ENCODE measurements around the gene AGBL1. TPM values are rescaled to one million over a fixed set of nuclear protein-coding genes. Genes with fewer than 3 reads are reported as not detected.

AGBL1 gene
- total RNA-seq, 1 donor from 2014 or later = not detected

DNA sequence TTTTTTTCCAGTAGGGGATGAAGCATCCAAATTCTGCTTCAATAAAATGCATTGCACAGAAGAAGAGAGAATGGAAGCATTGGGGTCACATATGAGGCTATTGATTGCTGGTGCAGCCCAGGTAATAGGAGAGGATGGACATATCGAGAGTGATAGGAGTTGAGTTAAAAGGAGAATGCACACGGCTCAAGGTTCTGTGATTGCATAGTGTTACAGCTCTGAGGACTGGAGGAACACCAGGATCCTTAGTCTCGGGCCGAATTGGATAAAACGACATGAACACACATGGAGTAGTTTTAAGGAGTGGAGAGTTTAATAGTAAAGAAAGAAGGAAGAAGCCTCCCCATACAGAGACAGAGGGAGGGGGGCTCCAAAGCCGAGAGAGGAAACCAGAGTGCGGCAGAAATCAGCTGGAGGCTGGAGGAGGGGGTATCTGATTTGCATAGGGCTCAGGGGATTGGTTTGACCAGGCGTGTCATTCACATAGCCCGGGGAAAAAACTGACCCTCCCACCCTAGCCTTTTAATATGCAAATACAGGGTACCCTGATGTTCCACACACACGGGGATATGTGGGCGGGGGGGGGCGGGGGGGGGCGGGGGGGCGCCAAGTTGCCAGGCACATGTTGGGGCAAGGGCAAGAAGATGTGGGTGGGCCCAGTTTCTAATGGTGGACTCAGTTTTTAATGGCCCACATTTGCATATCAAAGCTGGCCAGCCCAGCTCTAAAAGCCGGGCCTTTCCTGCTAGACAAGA is 156.9 kb downstream of the AGBL1 start:
- DNase-seq (ENCODE audit: low spot score) = no peak

GRCh38 chr15:86237111-86237500 is 157.4 kb downstream of the AGBL1 start:
- no peak for DNase-seq (ENCODE audit: low spot score)

DNA sequence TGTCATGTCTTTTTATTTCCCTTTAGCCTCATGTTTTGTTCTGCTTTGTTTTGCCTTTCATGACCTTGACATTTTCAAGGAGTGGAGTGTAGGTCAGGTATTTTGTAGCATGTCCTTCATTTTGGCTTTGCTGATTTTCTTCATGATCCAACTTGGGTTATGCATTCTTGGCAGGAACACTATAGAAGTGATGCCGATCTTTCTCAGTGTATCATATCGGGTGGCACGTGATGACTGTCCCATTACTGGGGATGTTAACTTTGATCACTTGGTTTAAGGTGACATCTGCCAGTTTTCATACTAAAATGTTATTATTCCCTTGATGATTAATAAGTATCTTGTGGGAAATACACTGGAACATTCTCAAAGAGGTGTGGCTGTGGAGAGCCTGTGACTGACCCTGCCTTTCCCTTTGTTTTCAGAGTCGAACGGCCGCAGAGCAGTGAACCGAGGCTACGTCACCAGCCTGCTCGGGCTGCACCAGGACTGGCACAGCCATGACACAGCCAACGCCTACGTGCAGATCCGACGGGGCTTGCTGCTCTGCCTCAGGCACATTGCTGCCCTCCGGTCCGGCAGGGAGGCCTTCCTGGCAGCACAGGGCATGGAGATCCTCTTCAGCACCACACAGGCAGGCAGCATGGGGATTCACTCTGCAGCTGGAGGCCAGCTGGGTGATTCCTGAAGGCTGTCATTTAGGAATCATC is 167.7 kb downstream of the AGBL1 start:
- no peak for DNase-seq (ENCODE audit: low spot score)

DNA sequence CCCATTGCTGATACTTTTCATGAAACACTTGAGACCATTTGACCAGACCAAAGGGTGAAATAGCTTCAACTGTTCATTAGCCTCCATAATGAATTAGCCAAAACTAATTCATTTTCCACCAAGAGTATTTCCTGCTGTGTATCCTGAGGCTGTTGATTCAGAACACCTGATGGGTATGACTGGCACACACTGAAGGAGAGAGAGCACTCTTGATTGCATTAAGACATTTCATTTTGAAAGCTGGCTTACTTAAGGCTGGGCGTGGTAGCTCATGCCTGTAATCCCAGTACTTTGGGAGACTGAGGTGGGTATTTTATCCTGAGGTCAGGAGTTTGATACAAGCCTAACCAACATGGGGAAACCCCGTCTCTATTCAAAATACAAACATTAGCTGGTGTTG is 175.6 kb downstream of the AGBL1 start:
- no peak for DNase-seq (ENCODE audit: low spot score)

- DNase-seq (ENCODE audit: low spot score) = no peak
Measured at GRCh38 chr15:86256628-86257027, 177.0 kb downstream of the AGBL1 start.

DNA sequence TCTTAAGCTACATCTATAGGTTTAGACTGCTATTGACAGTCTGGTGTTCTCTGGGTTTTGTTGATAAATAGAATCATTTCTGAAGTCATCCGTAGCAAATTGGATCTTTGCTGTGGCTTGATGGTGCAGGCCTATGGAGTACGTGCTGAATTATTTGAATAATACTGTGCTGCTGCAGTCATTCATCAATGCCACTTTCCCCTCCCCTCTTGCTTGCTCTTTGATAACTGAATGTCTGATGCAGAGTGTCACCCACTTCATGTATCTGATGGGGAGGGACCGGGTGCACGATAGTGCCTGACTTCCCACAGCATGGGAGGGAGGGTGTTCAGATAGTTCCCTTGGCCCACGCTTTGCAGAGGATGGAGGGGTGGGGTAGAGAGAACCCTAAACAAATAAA is 179.9 kb downstream of the AGBL1 start:
- no peak for DNase-seq (ENCODE audit: low spot score)

DNA sequence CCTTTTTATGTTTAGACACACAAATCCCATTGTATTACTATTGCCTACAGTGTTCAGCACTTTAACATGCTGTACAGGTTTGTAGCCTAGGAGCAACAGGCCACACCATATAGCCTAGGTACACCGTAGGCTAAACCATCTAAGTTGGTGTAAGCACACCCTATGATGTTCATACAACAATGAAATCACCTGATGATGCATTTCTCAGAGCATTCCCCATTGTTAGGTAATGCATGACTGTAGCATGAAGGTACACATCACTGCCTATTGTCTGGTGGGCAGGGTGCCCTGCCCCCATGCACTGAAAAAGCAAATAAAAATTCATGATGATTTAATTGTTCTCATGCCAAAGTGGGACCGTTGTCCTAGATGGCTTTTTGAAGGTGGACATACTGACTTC is 183.6 kb downstream of the AGBL1 start:
- no peak for DNase-seq (ENCODE audit: low spot score)

DNA sequence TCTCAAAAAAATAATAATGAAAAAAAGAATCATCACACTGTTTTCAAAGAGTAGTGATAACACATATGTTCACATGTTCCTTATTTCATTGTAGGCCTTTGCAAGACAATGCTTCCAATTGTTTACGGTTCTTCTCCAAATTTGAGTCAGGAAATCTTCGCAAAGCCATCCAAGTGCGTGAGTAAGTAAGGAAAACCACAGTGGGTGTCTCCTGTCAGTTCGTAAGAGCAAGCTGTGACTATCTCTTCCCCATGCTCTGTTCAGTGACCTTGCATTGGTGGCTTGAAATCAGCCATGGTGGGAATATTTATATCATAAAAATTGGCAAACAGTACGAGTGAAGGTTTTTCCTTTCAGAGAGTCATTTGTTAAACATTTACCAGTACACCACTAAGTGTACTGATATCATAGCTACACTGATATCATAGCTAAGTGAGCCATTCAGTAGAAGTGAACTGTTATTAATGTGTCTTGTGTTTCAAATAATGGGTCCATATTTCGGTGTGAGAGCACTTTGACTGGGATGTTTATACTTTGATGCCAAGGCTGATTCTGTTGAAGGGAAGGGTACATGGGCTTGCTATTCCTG is 187.3 kb downstream of the AGBL1 start:
- no peak for DNase-seq (ENCODE audit: low spot score)

DNA sequence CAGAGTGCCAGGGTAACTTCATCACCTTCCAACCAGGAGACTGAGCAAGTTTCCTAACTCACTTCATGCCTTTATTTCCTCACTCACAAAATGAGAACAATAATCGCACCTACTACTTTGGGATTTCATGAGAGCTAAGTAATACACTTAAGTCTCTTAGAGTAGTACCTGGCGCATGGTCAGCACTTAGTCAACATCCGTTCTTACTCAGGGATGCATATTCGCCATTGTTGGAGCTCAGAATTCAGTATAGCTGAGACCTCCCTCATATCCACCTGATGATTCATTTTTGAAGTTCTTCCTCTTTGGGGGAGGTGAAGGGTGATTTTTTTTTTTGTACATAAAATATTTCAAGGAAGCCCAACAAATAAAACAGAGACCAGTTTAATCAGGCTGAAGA is 188.2 kb downstream of the AGBL1 start:
- no peak for DNase-seq (ENCODE audit: low spot score)

DNA sequence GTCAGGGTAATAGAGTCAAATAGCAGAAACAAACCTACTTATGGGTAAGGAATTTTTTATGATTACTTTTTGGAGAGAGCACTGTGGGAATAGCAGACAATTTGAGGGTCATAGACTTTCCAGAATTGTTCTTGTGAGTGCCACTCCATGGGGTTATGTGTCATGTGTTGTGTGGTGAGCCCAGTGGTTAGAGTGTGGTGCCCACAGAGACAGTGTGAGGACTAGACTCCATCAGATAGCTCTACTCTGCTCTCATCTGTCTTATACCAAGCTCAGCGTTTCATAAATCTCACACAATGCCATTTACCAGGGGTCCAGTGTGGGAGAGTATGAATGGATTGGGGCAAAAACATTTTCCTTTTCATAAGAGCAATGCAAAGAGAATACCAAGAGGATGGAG is 188.9 kb downstream of the AGBL1 start:
- DNase-seq (ENCODE audit: low spot score) = no peak

- no peak for DNase-seq (ENCODE audit: low spot score)
Measured at GRCh38 chr15:86273309-86273708, 193.6 kb downstream of the AGBL1 start.

DNA sequence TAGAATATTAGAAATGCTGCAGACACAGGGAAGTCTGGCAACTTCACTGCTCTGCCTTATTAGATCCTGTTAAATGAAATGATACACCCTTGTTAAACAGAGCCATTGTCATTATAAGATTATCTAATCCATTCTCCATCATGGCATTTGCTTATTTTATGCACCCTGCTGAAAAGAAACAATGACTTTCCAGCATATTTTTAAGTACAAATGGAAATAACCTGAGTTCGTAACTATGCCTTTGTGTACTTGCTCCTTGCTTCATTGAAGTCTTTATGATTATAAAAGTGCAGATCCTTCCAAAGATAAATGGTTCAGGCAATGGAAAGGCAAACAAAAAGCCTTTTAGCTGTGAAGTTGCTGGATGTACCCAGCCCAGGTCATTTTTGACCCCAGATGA is 195.7 kb downstream of the AGBL1 start:
- DNase-seq (ENCODE audit: low spot score) = no peak

- DNase-seq (ENCODE audit: low spot score) = no peak
Measured at GRCh38 chr15:86278586-86278985, 198.9 kb downstream of the AGBL1 start.

DNA sequence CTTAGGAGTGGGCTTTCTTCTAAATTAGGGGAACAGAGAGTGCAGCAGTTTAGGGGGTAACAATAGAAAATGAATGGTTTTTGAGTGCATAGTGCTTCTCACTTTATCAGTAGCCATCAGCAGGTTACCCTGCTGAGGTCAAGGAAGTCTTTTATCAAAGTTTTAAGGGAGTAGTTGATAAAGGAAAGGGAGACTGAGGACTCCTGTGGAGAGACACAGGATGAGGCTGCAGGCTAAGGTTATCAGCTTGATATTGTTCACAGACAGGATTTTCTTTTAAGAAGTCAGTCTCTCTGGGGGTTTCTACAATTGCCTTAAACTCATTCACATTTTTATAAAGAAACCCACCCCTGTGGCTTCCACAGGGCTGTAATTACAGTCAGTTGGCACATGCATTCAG is 205.0 kb downstream of the AGBL1 start:
- DNase-seq (ENCODE audit: low spot score) = no peak

DNA sequence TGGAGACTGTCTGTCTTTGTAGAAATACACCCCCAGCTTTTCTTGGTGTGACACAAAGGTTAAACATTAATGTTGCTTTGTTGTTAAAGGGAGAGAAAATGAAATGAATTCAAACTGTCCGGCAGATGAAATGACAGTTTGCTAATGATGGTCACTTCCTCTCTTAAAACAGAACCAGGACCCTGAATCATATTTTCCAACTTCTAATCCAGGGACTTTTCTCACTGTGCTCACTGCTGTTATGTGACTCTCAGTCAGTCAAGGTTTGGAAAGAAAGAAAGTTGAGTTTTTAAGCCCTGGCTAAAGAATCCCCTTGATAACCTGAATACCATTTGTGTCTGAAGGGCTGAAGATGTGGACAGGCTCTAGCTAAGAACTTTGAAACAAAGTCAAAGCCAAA is 215.8 kb downstream of the AGBL1 start:
- no peak for DNase-seq (ENCODE audit: low spot score)

DNA sequence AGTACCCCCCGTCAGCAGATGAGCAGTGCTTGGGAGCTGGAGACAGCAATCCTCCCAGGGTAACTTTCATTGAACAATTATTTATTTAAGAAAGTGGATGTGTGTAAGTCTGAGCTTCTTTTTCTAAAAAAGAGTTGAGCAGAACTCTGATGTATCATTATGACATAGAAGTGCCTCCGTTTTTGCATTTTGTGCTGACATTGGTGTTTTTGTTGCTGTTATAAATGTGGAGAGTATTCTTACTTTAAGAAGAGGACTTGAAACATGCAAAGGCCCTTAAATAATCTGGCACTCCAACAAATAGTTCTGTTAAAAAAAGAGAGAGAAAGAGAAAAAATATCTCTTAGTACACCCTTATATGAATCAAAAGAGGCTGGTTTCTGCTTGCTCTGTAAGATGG is 217.1 kb downstream of the AGBL1 start:
- DNase-seq (ENCODE audit: low spot score) = no peak

DNA sequence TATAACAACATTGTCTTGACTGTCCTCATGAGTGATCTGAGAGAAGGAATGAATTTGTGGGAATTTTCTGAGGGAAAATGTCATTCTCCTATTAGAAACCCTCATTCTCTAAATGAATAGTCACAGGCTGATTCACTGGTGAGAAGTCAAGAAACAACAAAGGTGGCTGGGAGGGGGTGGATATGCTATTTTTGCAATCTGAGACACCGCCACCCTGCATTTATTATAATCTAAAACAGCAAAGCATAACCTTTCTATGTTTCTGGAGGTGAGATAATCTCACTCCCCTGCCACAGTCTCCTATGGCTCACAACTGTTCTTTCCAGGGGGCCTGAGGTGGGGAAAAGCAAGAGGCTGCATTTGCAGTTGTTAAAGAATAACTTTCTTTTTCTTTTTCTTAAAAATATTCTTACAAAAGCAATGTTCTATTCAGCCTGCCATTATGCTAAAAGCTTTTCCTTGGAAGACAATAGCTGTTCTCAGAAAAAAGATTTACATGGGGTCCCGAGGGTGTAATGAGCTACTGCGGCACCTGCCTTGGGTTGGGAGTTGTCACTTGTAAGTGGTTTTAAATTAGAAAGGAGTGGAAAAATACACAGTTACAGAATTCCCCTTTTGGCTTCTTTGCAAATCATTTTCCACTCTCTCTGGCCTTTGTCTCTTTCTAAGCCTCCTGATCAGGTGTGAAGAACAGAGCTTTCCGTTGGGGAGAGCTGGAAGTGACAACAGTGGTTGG is 220.9 kb downstream of the AGBL1 start:
- no peak for DNase-seq (ENCODE audit: low spot score)

GRCh38 chr15:86311568-86312280 is 232.1 kb downstream of the AGBL1 start:
- DNase-seq (ENCODE audit: low spot score) = no peak

- no peak for DNase-seq (ENCODE audit: low spot score)
Measured at GRCh38 chr15:86312486-86312885, 232.8 kb downstream of the AGBL1 start.

GRCh38 chr15:86316216-86316615 is 236.5 kb downstream of the AGBL1 start:
- no peak for DNase-seq (ENCODE audit: low spot score)

DNA sequence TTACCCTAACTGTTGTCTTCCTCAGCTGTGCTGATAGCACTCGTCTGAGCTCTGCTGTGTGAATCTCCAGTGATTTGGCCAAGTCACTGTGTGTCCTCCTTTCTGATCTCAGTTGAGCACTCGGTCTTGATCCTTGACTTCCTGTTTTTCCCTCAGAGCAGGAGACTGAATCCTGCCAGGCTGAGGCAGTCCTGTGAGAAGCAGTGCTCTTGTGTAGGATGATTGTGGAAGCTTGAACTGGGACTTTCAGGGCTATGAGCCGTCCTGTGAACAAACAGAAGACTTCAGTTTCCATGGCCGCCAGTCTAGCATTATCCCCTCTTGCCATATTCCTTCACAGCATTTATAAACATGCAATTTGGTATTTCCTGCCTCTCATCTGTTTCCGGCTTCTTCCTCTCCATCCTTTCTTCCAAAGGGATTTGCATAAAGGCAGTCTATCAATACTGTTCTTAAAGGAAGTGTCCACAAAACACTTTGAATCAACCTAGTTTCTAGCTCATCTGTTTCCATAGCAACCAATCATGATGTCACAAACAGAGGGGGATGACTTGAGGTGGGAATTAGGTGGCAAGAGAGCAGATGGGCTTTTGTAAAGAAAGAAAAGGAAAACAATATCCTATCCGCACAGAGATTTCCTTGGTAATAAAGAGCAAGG is 237.2 kb downstream of the AGBL1 start:
- DNase-seq (ENCODE audit: low spot score) = no peak

All from ureter (tissue), 1 donor.